ENCODE measurements around the gene EPSTI1. TPM values are rescaled to one million over a fixed set of nuclear protein-coding genes. Genes with fewer than 3 reads are reported as not detected.
A peak's percentile ranks its signal among the peaks of the same experiment; 100 is the strongest.
"Not testable (repeated sequence)": the region's sequence is repeated elsewhere in the genome, so short reads cannot be mapped to it uniquely, and the experiment has no call there.

EPSTI1 gene
- total RNA-seq (10 to 100 TPM in 1 of 10 donors, 1 to 10 TPM in 9; 2.4 to 31.3 (median 4.7) TPM), polyA plus RNA-seq (1 to 10 TPM; 1.8 to 2.0 TPM)
- long read RNA-seq, donor 1, partial matches to known transcripts: 0 of 6 reads
- long read RNA-seq, donor 1, other reads (novel, unspliced or antisense): 2 of 6 reads
- long read RNA-seq, donor 2, partial matches to known transcripts: 0 of 1 reads
- long read RNA-seq, donor 2, other reads (novel, unspliced or antisense): 0 of 1 reads
- long read RNA-seq, donor 3, transcript EPSTI1-201 (11 exons, 3,114 nt): major isoform, 7 of 10 reads
- long read RNA-seq, donor 3, partial matches to known transcripts: 0 of 10 reads
- long read RNA-seq, donor 3, other reads (novel, unspliced or antisense): 1 of 10 reads

GRCh38 chr13:42991898-42992763, at the start of gene EPSTI1:
Gene EPSTI1, minus strand, starts transcription at chr13:42992241. Its CDS starts 76 bp downstream, at chr13:42992165.
- H3K4me3 ChIP-seq: peak within 1 kb of the TSS; percentile 56 to 78 (median 73)
- intact Hi-C loops (cut with DNase I): loop anchor here in 1 of 10 donors (2.0 kb wide), 1 partner anchor 31 kb away; the partner anchor contains the start of gene DNAJC15
- ATAC-seq (peak; percentile 84 to 95 (median 92)), DNase-seq (peak; percentile 65 to 73)
- peaks cover 0 to 44% (median 18%) of the 10 kb centered on the region in 9 donors for H3K4me1 ChIP-seq
- H3K27ac ChIP-seq: peak within 1 kb of the TSS; percentile 57 to 93 (median 87)
- WGBS, 2 donors: 4 to 6% methylated on average over 45 of the region's 45 CpGs
- H3K36me3 ChIP-seq: no peaks in the 10 kb centered on the region
- no peaks in the 10 kb centered on the region for H3K27me3 ChIP-seq
- TF ChIP-seq CTCF (IDR thresholded peaks at IDR 0.05): no peak
- H3K9me3 ChIP-seq: no peaks in the 10 kb centered on the region

GRCh38 chr13:43041369-43041921, 49.4 kb upstream of the EPSTI1 start:
- peaks cover 0 to 1% (median 0%) of the 10 kb centered on the region in 9 donors for H3K36me3 ChIP-seq
- 91 to 93% methylated on average over 1 of the region's 1 CpG for whole genome bisulfite sequencing, 2 donors
- no peak for TF ChIP-seq CTCF (IDR thresholded peaks at IDR 0.05)
- no peak for DNase-seq
- ATAC-seq: no peak
- intact Hi-C loops (cut with DNase I): no loop called here
- H3K9me3 ChIP-seq: no peaks in the 10 kb centered on the region
- H3K27ac ChIP-seq: no peak overlapping the region
- peaks cover 0 to 62% (median 36%) of the 10 kb centered on the region in 9 donors for H3K4me1 ChIP-seq
- H3K27me3 ChIP-seq: no peaks in the 10 kb centered on the region
- no peak overlapping the region for H3K4me3 ChIP-seq

- WGBS, 2 donors: 87 to 89% methylated on average over 13 of the region's 13 CpGs
- intact Hi-C loops (cut with DNase I); H3K27ac ChIP-seq; ATAC-seq; H3K4me3 ChIP-seq; H3K9me3 ChIP-seq; DNase-seq; H3K36me3 ChIP-seq; H3K27me3 ChIP-seq: not testable (repeated sequence)
- H3K4me1 ChIP-seq: peaks cover 2 to 69% (median 41%) of the 10 kb centered on the region in 9 donors
Measured at GRCh38 chr13:43040581-43041368, 48.7 kb upstream of the EPSTI1 start.

GRCh38 chr13:43039966-43040365, 47.9 kb upstream of the EPSTI1 start:
- ATAC-seq (no peak), DNase-seq (no peak)
- H3K4me3 ChIP-seq: no peak overlapping the region
- 95% methylated on average over 2 of the region's 2 CpGs for WGBS, 2 donors
- no peaks in the 10 kb centered on the region for H3K9me3 ChIP-seq
- no peak for TF ChIP-seq CTCF (IDR thresholded peaks at IDR 0.05)
- H3K27me3 ChIP-seq: no peaks in the 10 kb centered on the region
- H3K36me3 ChIP-seq: no peaks in the 10 kb centered on the region
- H3K4me1 ChIP-seq: peaks cover 2 to 69% (median 40%) of the 10 kb centered on the region in 9 donors
- no peak overlapping the region for H3K27ac ChIP-seq
- intact Hi-C loops (cut with DNase I): no loop called here

All from heart right ventricle (tissue), 16 donors.